GM12878 (cell line): ENCODE results near the gene ZNFX1. TPM values are rescaled to one million over a fixed set of nuclear protein-coding genes. Genes with fewer than 3 reads are reported as not detected.

Experiments
- ATAC-seq: fragments of 200-7000 bp; cut with Tn5 transposase; 3 replicates; pipeline ENCODE4 v1.9.1; 2020; ENCODE audit warnings: mild to moderate bottlenecking, moderate library complexity
- BruUV-seq: library from RNA; stranded (reverse); fragments of 400-500 nt; replicated peaks from 2 replicates; lab custom pipeline; 2021; lab: Mats Ljungman, UMichigan
- CTCF ChIA-PET: fragments of 300-600 bp; sonication (Branson Sonifier 250); formaldehyde crosslinking; extraction: SDS; loops from one replicate; lab custom pipeline; 2021; ENCODE audit warnings: inconsistent platforms; lab: Yijun Ruan, JAX
- POLR2A ChIA-PET: fragments of 350-600 bp; formaldehyde crosslinking; extraction: SDS; loops from one replicate; lab custom pipeline; 2021; ENCODE audit warnings: inconsistent platforms; lab: Charles Lee
- RAD21 ChIA-PET: fragments of 300-600 bp; sonication (Branson Sonifier 250); formaldehyde crosslinking; loops from one replicate; lab custom pipeline; 2023; ENCODE audit warnings: antibody characterized with exemption; ENCODE audit not compliant: unreplicated experiment; lab: Charles Lee
- SMC1A ChIA-PET: fragments of 300-600 bp; sonication (Branson Sonifier 250); formaldehyde crosslinking; loops from one replicate; lab custom pipeline; 2023; ENCODE audit not compliant: unreplicated experiment, uncharacterized antibody; lab: Charles Lee
- DNase-seq: peaks from one replicate; pipeline ENCODE4 v3.0.0-alpha.2; 2011; ENCODE audit warnings: low read depth, low spot score
- FAIRE-seq: peaks from 3 replicates; lab custom pipeline; 2011; peaks lifted over from hg19 to GRCh38; lab: Jason Lieb, UNC
- H2AFZ ChIP-seq: 2 replicates; pipeline ENCODE4 v1.6.0; 2011; ENCODE audit warnings: low read depth, low read length, control low read depth; ENCODE audit not compliant: control insufficient read depth
- H3K27ac ChIP-seq: 2 replicates; pipeline ENCODE4 v1.5.1; 2011; ENCODE audit warnings: control low read depth; ENCODE audit not compliant: control insufficient read depth, insufficient read depth
- H3K27me3 ChIP-seq, 2 experiments: replicated peaks in 1 of 2; 2 replicates each; pipeline versions ENCODE4 v1.6.0 to v1.6.1; 2011; ENCODE audit warnings: low read length in 1 of 2; ENCODE audit not compliant: control insufficient read depth in 2 of 2, insufficient read depth in 2 of 2
- H3K36me3 ChIP-seq, 2 experiments: 2 replicates each; pipeline ENCODE4 v1.5.1; 2011; ENCODE audit warnings: low read length in 1 of 2; ENCODE audit not compliant: control insufficient read depth in 2 of 2, insufficient read depth in 2 of 2
- H3K4me1 ChIP-seq: 2 replicates; pipeline ENCODE4 v1.6.1; 2011; ENCODE audit warnings: mild to moderate bottlenecking, low read length, moderate library complexity, mixed read lengths; ENCODE audit not compliant: control insufficient read depth, insufficient read depth
- H3K4me2 ChIP-seq: 2 replicates; pipeline ENCODE4 v1.6.0; 2011; ENCODE audit warnings: control low read depth; ENCODE audit not compliant: control insufficient read depth, insufficient read depth
- H3K4me3 ChIP-seq: fragments of 200-600 bp; sonication (generic); 2 replicates; pipeline ENCODE4 v1.5.1; 2016
- H3K79me2 ChIP-seq: 2 replicates; pipeline ENCODE4 v1.6.0; 2011; ENCODE audit warnings: low read length; ENCODE audit not compliant: control insufficient read depth, insufficient read depth
- H3K9ac ChIP-seq: 2 replicates; pipeline ENCODE4 v1.8.0; 2011; ENCODE audit warnings: low read length, control low read depth, mixed read lengths; ENCODE audit not compliant: control insufficient read depth, insufficient read depth
- H3K9me3 ChIP-seq: replicated peaks from 3 replicates; pipeline ENCODE4 v1.5.1; 2011; ENCODE audit warnings: mild to moderate bottlenecking, low read length; ENCODE audit not compliant: control insufficient read depth, insufficient read depth
- H4K20me1 ChIP-seq: 2 replicates; pipeline ENCODE4 v1.6.0; 2011; ENCODE audit not compliant: control insufficient read depth, insufficient read depth
- CTCF ChIP-seq, 3 experiments: IDR thresholded peaks in 2 of 3; conservative IDR thresholded peaks in 1 of 3; 2 replicates each; pipeline ENCODE4 v1.5.1; 2011; ENCODE audit warnings: low read depth in 3 of 3, low read length in 3 of 3, mild to moderate bottlenecking in 3 of 3, control low read depth in 2 of 3, moderate library complexity in 2 of 3, inconsistent platforms in 1 of 3, mixed read lengths in 1 of 3; ENCODE audit not compliant: control insufficient read depth in 2 of 3, insufficient read depth in 1 of 3; ENCODE audit errors: extremely low read depth in 1 of 3
- E2F8 ChIP-seq: fragments of 450-650 bp; IDR thresholded peaks from 2 replicates; pipeline ENCODE4 v1.6.1; 2018; ENCODE audit warnings: mild to moderate bottlenecking, low read depth, moderate library complexity; ENCODE audit not compliant: partially characterized antibody
- GATAD2B ChIP-seq: fragments of 450-650 bp; conservative IDR thresholded peaks from 2 replicates; pipeline ENCODE4 v1.6.1; 2017; ENCODE audit warnings: low read depth, mild to moderate bottlenecking, moderate library complexity
- JUNB ChIP-seq: IDR thresholded peaks from 2 replicates; pipeline ENCODE4 v1.6.1; 2016; ENCODE audit warnings: antibody characterized with exemption, mild to moderate bottlenecking
- NR2C2 ChIP-seq: IDR thresholded peaks from 2 replicates; pipeline ENCODE4 v1.6.1; 2011; ENCODE audit warnings: borderline replicate concordance, low read depth; ENCODE audit not compliant: control insufficient read depth, insufficient read length
- POLR2A ChIP-seq: IDR thresholded peaks from 2 replicates; pipeline ENCODE4 v1.6.1; 2011; ENCODE audit warnings: low read depth, mild to moderate bottlenecking, low read length
- POLR2AphosphoS5 ChIP-seq: IDR thresholded peaks from 2 replicates; pipeline ENCODE4 v1.6.1; 2011; ENCODE audit warnings: mild to moderate bottlenecking, low read length, inconsistent platforms
- RELB ChIP-seq: fragments of 450-650 bp; IDR thresholded peaks from 2 replicates; pipeline ENCODE4 v1.6.1; 2017; ENCODE audit warnings: low read depth, mild to moderate bottlenecking, moderate library complexity
- SIN3A ChIP-seq: IDR thresholded peaks from 2 replicates; pipeline ENCODE4 v1.6.1; 2012; ENCODE audit warnings: low read depth, low read length, improper control_type of control experiment
- SIX5 ChIP-seq: IDR thresholded peaks from 2 replicates; pipeline ENCODE4 v1.6.1; 2011; ENCODE audit warnings: mild to moderate bottlenecking, low read depth, low read length, moderate library complexity; ENCODE audit not compliant: severe bottlenecking
- SKIL ChIP-seq: fragments of 450-650 bp; IDR thresholded peaks from 2 replicates; pipeline ENCODE4 v1.6.1; 2017; ENCODE audit warnings: mild to moderate bottlenecking, low read depth, inconsistent platforms; ENCODE audit not compliant: poor library complexity, severe bottlenecking
- ZNF384 ChIP-seq: IDR thresholded peaks from 2 replicates; pipeline ENCODE4 v1.6.1; 2012; ENCODE audit warnings: low read depth, mild to moderate bottlenecking, low read length, improper control_type of control experiment, borderline replicate concordance
- WGBS: methylation state at CpG from one replicate; pipeline ENCODE4 v1.1.6; 2016; ENCODE audit warnings: low lambda C conversion rate; ENCODE audit not compliant: insufficient replicate concordance, insufficient coverage; ENCODE audit errors: missing lambda C conversion rate; 5-methylcytosine and 5-hydroxymethylcytosine counted together
- in situ Hi-C: fragments of 300-500 bp; cut with MboI; formaldehyde crosslinking; loops from 9 replicates; pipeline ENCODE4 v1.14.3; 2018; ENCODE audit warnings: mixed read lengths
- intact Hi-C: fragments of 100-400 bp; cut with micrococcal nuclease; formaldehyde crosslinking; loops from one replicate; pipeline ENCODE4 v1.14.2; 2022; ENCODE audit not compliant: unreplicated experiment
- polyA plus RNA-seq, 11 experiments: library from polyadenylated mRNA; depleted of rRNA in 4 of 11; unstranded in 6 of 11; stranded (reverse) in 5 of 11; fragments of >200 nt; fragmentation: Nextera tagmentation in 4 of 11; fragmentation: Illumina TruSeq in 1 of 11; extraction: Ambion mirVana in 4 of 11; extraction: Trizol in 1 of 11; gene quantifications; 1 replicate in 1 of 11; 2 replicates in 10 of 11; pipeline versions ENCODE4 v1.2.1 to v1.2.3, GENCODE V29; 2011 to 2016; ENCODE audit warnings: inconsistent platforms in 2 of 11, missing spikeins in 2 of 11, low read depth in 1 of 11
- total RNA-seq, 4 experiments: library from RNA; depleted of rRNA in 3 of 4; stranded (reverse); fragments of >200 nt in 3 of 4; fragmentation: Illumina TruSeq in 1 of 4; extraction: Trizol in 1 of 4; gene quantifications; 2 replicates each; pipeline versions ENCODE4 v1.2.1 to v1.2.3, GENCODE V29; 2013 to 2021

Gene ZNFX1
- total and polyA plus RNA-seq, 10 of the 15 experiments (the other 5 are each of a cell fraction or from before 2014, with no cell fraction given): 7.4 to 31.5 (median 25.6) TPM

- ChIA-PET POLR2A (interaction anchor here (0.5 to 0.7 kb wide), 2 partner anchors 88 to 190 kb away, joined by 3 read pairs; no protein-coding TSS in a partner anchor), CTCF (interaction anchor here (0.6 kb wide), 1 partner anchor 93 kb away, joined by 4 read pairs; no protein-coding TSS in a partner anchor)
- H3K79me2 ChIP-seq: peaks cover 45% of the 10 kb centered on the region
- no peak for TF ChIP-seq JUNB
- TF ChIP-seq ZNF384: no peak
- TF ChIP-seq RELB: no peak
- no peak for TF ChIP-seq E2F8
- peak; percentile 80 for TF ChIP-seq POLR2AphosphoS5
- no peak for TF ChIP-seq GATAD2B
- TF ChIP-seq SKIL: no peak
- peak; percentile 32; the same call in 1 of the 2 replicates for TF ChIP-seq POLR2A
- no peak for TF ChIP-seq SIN3A
- TF ChIP-seq SIX5: no peak
- no peak for TF ChIP-seq CTCF (IDR thresholded peaks at IDR 0.05 in 2 of 3, conservative IDR thresholded peaks at IDR 0.05 in 1 of 3; ENCODE audit: control insufficient read depth in 2 of 3, extremely low read depth in 1 of 3, insufficient read depth in 1 of 3, low read depth in 3 of 3, low read length in 3 of 3)
- no peak for TF ChIP-seq NR2C2
Measured at GRCh38 chr20:49288784-49289696, 11.2 kb upstream of the ZNFX1 start.

More at GRCh38 chr20:49288784-49289696, 11.2 kb upstream of the ZNFX1 start:
- peaks cover 27% of the 10 kb centered on the region for H3K9me3 ChIP-seq
- in situ Hi-C loops (no loop called here), intact Hi-C loops (no loop called here)
- H3K27ac ChIP-seq: no peak overlapping the region
- SMC1A ChIA-PET: interaction anchor here (1.2 kb wide), 1 partner anchor 31 kb away, joined by 3 read pairs; no protein-coding TSS in a partner anchor
- no peak overlapping the region for H3K4me2 ChIP-seq
- H3K4me1 ChIP-seq: peaks cover 8% of the 10 kb centered on the region; the same call in 1 of the 2 replicates
- FAIRE-seq (no peak), DNase-seq (no peak), ATAC-seq (no peak; the same call in 2 of the 3 replicates)
- peaks cover 33 to 53% of the 10 kb centered on the region in 2 experiments for H3K36me3 ChIP-seq
- no peak overlapping the region for H3K9ac ChIP-seq
- H3K27me3 ChIP-seq: no peaks in the 10 kb centered on the region
- no peak overlapping the region for H2AFZ ChIP-seq
- BruUV-seq: no TSS peak
- RAD21 ChIA-PET: no interaction called here
- H4K20me1 ChIP-seq: peaks cover 20% of the 10 kb centered on the region
- no peak overlapping the region for H3K4me3 ChIP-seq
- 71% methylated on average over 10 of the region's 10 CpGs for WGBS
